Superior temporal gyrus (tissue), 1 donor: Measurements from ENCODE around the gene TTC33.
"Not testable (repeated sequence)": the region's sequence is repeated elsewhere in the genome, so short reads cannot be mapped to it uniquely, and the experiment has no call there.

ENCODE experiments used
- DNase-seq: peaks from one replicate; pipeline ENCODE4 v3.0.0-alpha.2; 2016; ENCODE audit errors: extremely low spot score

TTC33 gene

GRCh38 chr5:40717281-40717680, 38.5 kb downstream of the TTC33 start:
- DNase-seq = no peak

- DNase-seq = no peak
Observed at GRCh38 chr5:40716590-40716989, 39.2 kb downstream of the TTC33 start.

- DNase-seq = peak; percentile 83
Observed at GRCh38 chr5:40716000-40716399, 39.8 kb downstream of the TTC33 start.

- DNase-seq = no peak
Observed at GRCh38 chr5:40714001-40714400, 41.8 kb downstream of the TTC33 start.

GRCh38 chr5:40710575-40710974, 45.2 kb downstream of the TTC33 start:
- not testable (repeated sequence) for DNase-seq

GRCh38 chr5:40705484-40705883, 50.3 kb downstream of the TTC33 start:
- not testable (repeated sequence) for DNase-seq

- DNase-seq = not testable (repeated sequence)
Observed at GRCh38 chr5:40702027-40702426, 53.7 kb downstream of the TTC33 start.

GRCh38 chr5:40700116-40700782, 55.5 kb downstream of the TTC33 start:
- DNase-seq = no peak

GRCh38 chr5:40694433-40694832, 61.3 kb downstream of the TTC33 start:
- DNase-seq = no peak

- no peak for DNase-seq
Observed at GRCh38 chr5:40691894-40692293, 63.9 kb downstream of the TTC33 start.

GRCh38 chr5:40690267-40690666, 65.5 kb downstream of the TTC33 start:
- DNase-seq = no peak

GRCh38 chr5:40689438-40689837, 66.3 kb downstream of the TTC33 start:
- peak; percentile 34 for DNase-seq

GRCh38 chr5:40688996-40689395, 66.8 kb downstream of the TTC33 start:
- no peak for DNase-seq

GRCh38 chr5:40688127-40688761, 67.5 kb downstream of the TTC33 start:
- DNase-seq = peak; percentile 97

GRCh38 chr5:40687321-40687720, 68.4 kb downstream of the TTC33 start:
- no peak for DNase-seq

- DNase-seq = no peak
Observed at GRCh38 chr5:40685976-40686486, 69.7 kb downstream of the TTC33 start.

GRCh38 chr5:40685193-40685592, 70.6 kb downstream of the TTC33 start:
- no peak for DNase-seq

GRCh38 chr5:40683305-40683704, 72.5 kb downstream of the TTC33 start:
- peak; percentile 14 for DNase-seq

GRCh38 chr5:40682154-40683017, 73.4 kb downstream of the TTC33 start:
- DNase-seq = no peak

- no peak for DNase-seq
Observed at GRCh38 chr5:40681363-40682153, 74.2 kb downstream of the TTC33 start.

- DNase-seq = no peak
Observed at GRCh38 chr5:40680741-40681362, 74.9 kb downstream of the TTC33 start.
